Panc1 (cell line): ENCODE data around the gene PAFAH1B2. TPM values are rescaled to one million over a fixed set of nuclear protein-coding genes. Genes with fewer than 3 reads are reported as not detected.

Source experiments
- ATAC-seq: fragments of 200-7000 bp; cut with Tn5 transposase; 2 replicates; pipeline ENCODE4 v1.9.1; 2020; ENCODE audit warnings: mild to moderate bottlenecking, moderate library complexity
- BruUV-seq: library from RNA; stranded (reverse); fragments of 400-500 nt; replicated peaks from 2 replicates; lab custom pipeline; 2021; lab: Mats Ljungman, UMichigan
- CTCF ChIA-PET: fragments of 300-600 bp; sonication (Branson Sonifier 250); formaldehyde crosslinking; loops from one replicate; lab custom pipeline; 2022; ENCODE audit warnings: antibody characterized with exemption; lab: Charles Lee
- POLR2A ChIA-PET: fragments of 300-600 bp; sonication (Branson Sonifier 250); formaldehyde crosslinking; loops from one replicate; lab custom pipeline; 2022; ENCODE audit warnings: antibody characterized with exemption; lab: Charles Lee
- DNase-seq: peaks from one replicate; pipeline ENCODE4 v3.0.0-alpha.2; 2010; ENCODE audit warnings: low read depth, low spot score
- H3K27ac ChIP-seq: 2 replicates; pipeline ENCODE4 v1.5.1; 2011; ENCODE audit warnings: mild to moderate bottlenecking, low read length, inconsistent platforms
- H3K27me3 ChIP-seq: fragments of 200-500 bp; sonication (Bioruptor generic); 2 replicates; pipeline ENCODE4 v1.6.0; 2014; ENCODE audit warnings: low read length, inconsistent platforms; ENCODE audit not compliant: control insufficient read depth, insufficient read depth
- H3K36me3 ChIP-seq: fragments of 200-500 bp; sonication (Bioruptor generic); 2 replicates; pipeline ENCODE4 v1.5.1; 2014; ENCODE audit warnings: inconsistent platforms, mild to moderate bottlenecking, low read length, moderate library complexity; ENCODE audit not compliant: control insufficient read depth, insufficient read depth
- H3K4me1 ChIP-seq: 2 replicates; pipeline ENCODE4 v1.5.1; 2011; ENCODE audit warnings: inconsistent platforms, mild to moderate bottlenecking, low read length, moderate library complexity; ENCODE audit not compliant: control insufficient read depth, insufficient read depth
- H3K4me3 ChIP-seq, 2 experiments: 2 replicates each; pipeline ENCODE4 v1.5.1; 2011 to 2012; ENCODE audit warnings: low read depth in 2 of 2, low read length in 2 of 2, mild to moderate bottlenecking in 2 of 2, inconsistent platforms in 1 of 2, moderate library complexity in 1 of 2
- H3K9me3 ChIP-seq: fragments of 200-500 bp; sonication (Bioruptor generic); 2 replicates; pipeline ENCODE4 v1.5.1; 2014; ENCODE audit warnings: low read depth, mild to moderate bottlenecking, inconsistent platforms, low read length, moderate library complexity; ENCODE audit not compliant: control insufficient read depth, insufficient read depth
- POLR2AphosphoS5 ChIP-seq: IDR thresholded peaks from 2 replicates; pipeline ENCODE4 v1.6.1; 2012; ENCODE audit warnings: mild to moderate bottlenecking, low read depth, low read length, moderate library complexity
- SIN3A ChIP-seq: IDR thresholded peaks from 2 replicates; pipeline ENCODE4 v1.6.1; 2012; ENCODE audit warnings: low read depth, mild to moderate bottlenecking, low read length, moderate library complexity, borderline replicate concordance; ENCODE audit not compliant: insufficient read depth
- TCF7L2 ChIP-seq: IDR thresholded peaks from 2 replicates; pipeline ENCODE4 v1.6.1; 2011; ENCODE audit warnings: mild to moderate bottlenecking, low read depth, low read length, inconsistent platforms
- in situ Hi-C: cut with HindIII; loops from 2 replicates; pipeline ENCODE4 v1.10.0; 2016; ENCODE audit warnings: low sequenced_read_pairs, low pct_unique_long_range_greater_than_20kb
- intact Hi-C: fragments of 100-400 bp; cut with micrococcal nuclease; formaldehyde crosslinking; loops from one replicate; pipeline ENCODE4 v1.10.0; 2022; ENCODE audit not compliant: unreplicated experiment
- total RNA-seq: library from RNA; stranded (reverse); gene quantifications from one replicate; pipeline ENCODE4 v1.2.1, GENCODE V29; 2021; ENCODE audit not compliant: unreplicated experiment
- TF ChIP-seq, protein P1 (sequence below): fragments of 450-650 bp; IDR thresholded peaks from 2 replicates; pipeline ENCODE4 v1.5.1; 2017; ENCODE audit warnings: mild to moderate bottlenecking
- TF ChIP-seq, protein P2 (sequence below), 2 experiments: IDR thresholded peaks; 2 replicates each; pipeline ENCODE4 v1.6.1; 2011 to 2012; ENCODE audit warnings: low read depth in 2 of 2, control low read depth in 1 of 2, low read length in 1 of 2, mild to moderate bottlenecking in 1 of 2, moderate library complexity in 1 of 2; ENCODE audit not compliant: insufficient read depth in 1 of 2

The PAFAH1B2 gene
- total RNA-seq, 1 experiment from 2014 or later = 179 TPM

DNA sequence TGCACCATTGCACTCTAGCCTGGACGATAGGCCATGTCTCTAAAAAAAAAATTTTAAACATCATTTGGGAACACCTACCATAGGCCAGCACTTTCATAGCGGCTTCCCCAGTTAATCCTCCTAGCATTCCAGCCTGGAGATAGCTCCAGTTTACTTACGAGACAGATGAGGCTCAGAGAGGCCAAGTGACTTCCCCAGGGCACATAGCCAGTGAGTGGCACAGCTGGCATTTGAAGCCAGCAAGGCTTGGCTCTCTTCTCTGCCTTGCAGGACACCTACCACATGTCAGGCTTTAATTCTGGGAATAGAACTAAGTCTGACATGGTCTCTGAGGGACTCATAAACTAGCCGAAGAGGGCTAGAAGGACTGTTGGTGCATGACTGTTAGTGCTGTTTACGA is 50.2 kb downstream of the PAFAH1B2 start:
- ATAC-seq (no peak), DNase-seq (no peak)
- Histone ChIP-seq H3K36me3 (no peaks in the 10 kb centered on the region), H3K4me3 (no peak overlapping the region), H3K9me3 (no peaks in the 10 kb centered on the region), H3K27me3 (no peaks in the 10 kb centered on the region), H3K27ac (no peak overlapping the region), H3K4me1 (peaks cover 6% of the 10 kb centered on the region; the same call in 1 of the 2 replicates)
- TF ChIP-seq, protein P1, sequence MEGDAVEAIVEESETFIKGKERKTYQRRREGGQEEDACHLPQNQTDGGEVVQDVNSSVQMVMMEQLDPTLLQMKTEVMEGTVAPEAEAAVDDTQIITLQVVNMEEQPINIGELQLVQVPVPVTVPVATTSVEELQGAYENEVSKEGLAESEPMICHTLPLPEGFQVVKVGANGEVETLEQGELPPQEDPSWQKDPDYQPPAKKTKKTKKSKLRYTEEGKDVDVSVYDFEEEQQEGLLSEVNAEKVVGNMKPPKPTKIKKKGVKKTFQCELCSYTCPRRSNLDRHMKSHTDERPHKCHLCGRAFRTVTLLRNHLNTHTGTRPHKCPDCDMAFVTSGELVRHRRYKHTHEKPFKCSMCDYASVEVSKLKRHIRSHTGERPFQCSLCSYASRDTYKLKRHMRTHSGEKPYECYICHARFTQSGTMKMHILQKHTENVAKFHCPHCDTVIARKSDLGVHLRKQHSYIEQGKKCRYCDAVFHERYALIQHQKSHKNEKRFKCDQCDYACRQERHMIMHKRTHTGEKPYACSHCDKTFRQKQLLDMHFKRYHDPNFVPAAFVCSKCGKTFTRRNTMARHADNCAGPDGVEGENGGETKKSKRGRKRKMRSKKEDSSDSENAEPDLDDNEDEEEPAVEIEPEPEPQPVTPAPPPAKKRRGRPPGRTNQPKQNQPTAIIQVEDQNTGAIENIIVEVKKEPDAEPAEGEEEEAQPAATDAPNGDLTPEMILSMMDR = no peak
- TF ChIP-seq, protein P2, sequence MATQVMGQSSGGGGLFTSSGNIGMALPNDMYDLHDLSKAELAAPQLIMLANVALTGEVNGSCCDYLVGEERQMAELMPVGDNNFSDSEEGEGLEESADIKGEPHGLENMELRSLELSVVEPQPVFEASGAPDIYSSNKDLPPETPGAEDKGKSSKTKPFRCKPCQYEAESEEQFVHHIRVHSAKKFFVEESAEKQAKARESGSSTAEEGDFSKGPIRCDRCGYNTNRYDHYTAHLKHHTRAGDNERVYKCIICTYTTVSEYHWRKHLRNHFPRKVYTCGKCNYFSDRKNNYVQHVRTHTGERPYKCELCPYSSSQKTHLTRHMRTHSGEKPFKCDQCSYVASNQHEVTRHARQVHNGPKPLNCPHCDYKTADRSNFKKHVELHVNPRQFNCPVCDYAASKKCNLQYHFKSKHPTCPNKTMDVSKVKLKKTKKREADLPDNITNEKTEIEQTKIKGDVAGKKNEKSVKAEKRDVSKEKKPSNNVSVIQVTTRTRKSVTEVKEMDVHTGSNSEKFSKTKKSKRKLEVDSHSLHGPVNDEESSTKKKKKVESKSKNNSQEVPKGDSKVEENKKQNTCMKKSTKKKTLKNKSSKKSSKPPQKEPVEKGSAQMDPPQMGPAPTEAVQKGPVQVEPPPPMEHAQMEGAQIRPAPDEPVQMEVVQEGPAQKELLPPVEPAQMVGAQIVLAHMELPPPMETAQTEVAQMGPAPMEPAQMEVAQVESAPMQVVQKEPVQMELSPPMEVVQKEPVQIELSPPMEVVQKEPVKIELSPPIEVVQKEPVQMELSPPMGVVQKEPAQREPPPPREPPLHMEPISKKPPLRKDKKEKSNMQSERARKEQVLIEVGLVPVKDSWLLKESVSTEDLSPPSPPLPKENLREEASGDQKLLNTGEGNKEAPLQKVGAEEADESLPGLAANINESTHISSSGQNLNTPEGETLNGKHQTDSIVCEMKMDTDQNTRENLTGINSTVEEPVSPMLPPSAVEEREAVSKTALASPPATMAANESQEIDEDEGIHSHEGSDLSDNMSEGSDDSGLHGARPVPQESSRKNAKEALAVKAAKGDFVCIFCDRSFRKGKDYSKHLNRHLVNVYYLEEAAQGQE (IDR thresholded peaks at IDR 0.05; ENCODE audit: insufficient read depth in 1 of 2, low read depth in 2 of 2, low read length in 1 of 2) = no peak
- TF ChIP-seq SIN3A (no peak), TCF7L2 (no peak), POLR2AphosphoS5 (no peak)
- intact Hi-C loops = no loop called here
- CTCF ChIA-PET = no interaction called here
- in situ Hi-C loops = no loop called here
- POLR2A ChIA-PET = no interaction called here
- no TSS peak for BruUV-seq

DNA sequence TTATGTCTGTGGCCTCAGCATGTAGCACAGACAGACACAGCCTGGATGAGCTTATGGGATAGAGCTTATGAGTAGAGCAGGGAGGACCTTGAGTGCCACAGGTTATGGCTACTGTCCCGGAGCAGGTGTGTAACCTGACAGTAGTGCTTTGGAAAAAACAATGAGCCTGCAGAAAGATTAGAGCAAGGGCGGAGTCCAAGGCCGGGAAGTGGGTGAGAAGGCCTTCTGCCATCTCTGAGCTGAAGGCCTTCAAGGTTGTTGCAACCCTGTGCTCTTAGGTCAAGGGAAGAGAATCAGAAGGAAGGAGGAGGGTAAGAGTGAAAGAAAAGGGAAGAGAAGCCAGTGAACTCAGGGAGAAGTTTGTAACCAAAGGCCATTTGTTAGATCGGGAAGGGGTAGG is 51.2 kb downstream of the PAFAH1B2 start:
- H3K27me3 ChIP-seq = no peaks in the 10 kb centered on the region
- POLR2A ChIA-PET = no interaction called here
- intact Hi-C loops (no loop called here), in situ Hi-C loops (no loop called here)
- TF ChIP-seq TCF7L2 (no peak), SIN3A (no peak), POLR2AphosphoS5 (no peak)
- TF ChIP-seq, protein P1 = no peak
- TF ChIP-seq, protein P2 (IDR thresholded peaks at IDR 0.05; ENCODE audit: insufficient read depth in 1 of 2, low read depth in 2 of 2, low read length in 1 of 2) = no peak
- CTCF ChIA-PET = no interaction called here
- ATAC-seq (no peak), DNase-seq (no peak)
- no peak overlapping the region for H3K27ac ChIP-seq
- no peaks in the 10 kb centered on the region for H3K36me3 ChIP-seq
- H3K4me1 ChIP-seq = peaks cover 6% of the 10 kb centered on the region; the same call in 1 of the 2 replicates
- H3K9me3 ChIP-seq = no peaks in the 10 kb centered on the region
- no peak overlapping the region for H3K4me3 ChIP-seq
- no TSS peak for BruUV-seq
